ENCODE results near the gene METTL17. TPM values are rescaled to one million over a fixed set of nuclear protein-coding genes. Genes with fewer than 3 reads are reported as not detected.

Gene METTL17
- total and polyA plus RNA-seq, 2 of the 13 experiments (the other 11 are each of a cell fraction or from before 2014, with no cell fraction given), result 122 to 199 TPM

DNA sequence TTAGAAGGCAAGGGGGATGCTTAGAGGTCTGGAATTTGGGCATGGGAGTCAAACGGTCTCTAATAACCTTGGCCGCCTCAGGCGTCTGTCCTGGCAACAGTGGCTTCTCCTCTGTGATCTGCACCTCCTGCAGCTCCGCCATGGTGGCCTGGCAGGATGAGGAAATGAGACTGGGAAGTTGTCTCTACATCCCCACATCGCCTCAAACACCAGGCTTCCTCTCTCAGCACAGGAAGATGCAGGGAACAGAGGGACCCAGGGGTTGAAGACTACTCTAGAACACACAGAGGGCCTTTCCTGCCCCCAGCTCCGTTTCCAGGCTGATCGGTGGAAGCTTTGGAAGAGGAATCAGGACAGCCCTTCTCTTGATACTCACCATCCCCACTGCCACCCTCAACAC is 33.4 kb downstream of the METTL17 start (continued):
- TF ChIP-seq SRF (IDR thresholded peaks at IDR 0.05; ENCODE audit: low read depth, low read length) (no peak), MTF1 (CRISPR knock-in tag; IDR thresholded peaks at IDR 0.05) (no peak), ZNF468 (CRISPR knock-in tag; IDR thresholded peaks at IDR 0.05) (no peak), NAIF1 (CRISPR knock-in tag; IDR thresholded peaks at IDR 0.05; ENCODE audit: borderline replicate concordance) (no peak), IKZF1 (IDR thresholded peaks at IDR 0.05) (no peak), ZKSCAN5 (CRISPR knock-in tag; IDR thresholded peaks at IDR 0.05) (no peak), NFKB2 (CRISPR knock-in tag; IDR thresholded peaks at IDR 0.05; ENCODE audit: borderline replicate concordance) (no peak)
- TF ChIP-seq, protein P1, sequence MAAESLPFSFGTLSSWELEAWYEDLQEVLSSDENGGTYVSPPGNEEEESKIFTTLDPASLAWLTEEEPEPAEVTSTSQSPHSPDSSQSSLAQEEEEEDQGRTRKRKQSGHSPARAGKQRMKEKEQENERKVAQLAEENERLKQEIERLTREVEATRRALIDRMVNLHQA (CRISPR knock-in tag; IDR thresholded peaks at IDR 0.05), result no peak
- TF ChIP-seq, protein P2, sequence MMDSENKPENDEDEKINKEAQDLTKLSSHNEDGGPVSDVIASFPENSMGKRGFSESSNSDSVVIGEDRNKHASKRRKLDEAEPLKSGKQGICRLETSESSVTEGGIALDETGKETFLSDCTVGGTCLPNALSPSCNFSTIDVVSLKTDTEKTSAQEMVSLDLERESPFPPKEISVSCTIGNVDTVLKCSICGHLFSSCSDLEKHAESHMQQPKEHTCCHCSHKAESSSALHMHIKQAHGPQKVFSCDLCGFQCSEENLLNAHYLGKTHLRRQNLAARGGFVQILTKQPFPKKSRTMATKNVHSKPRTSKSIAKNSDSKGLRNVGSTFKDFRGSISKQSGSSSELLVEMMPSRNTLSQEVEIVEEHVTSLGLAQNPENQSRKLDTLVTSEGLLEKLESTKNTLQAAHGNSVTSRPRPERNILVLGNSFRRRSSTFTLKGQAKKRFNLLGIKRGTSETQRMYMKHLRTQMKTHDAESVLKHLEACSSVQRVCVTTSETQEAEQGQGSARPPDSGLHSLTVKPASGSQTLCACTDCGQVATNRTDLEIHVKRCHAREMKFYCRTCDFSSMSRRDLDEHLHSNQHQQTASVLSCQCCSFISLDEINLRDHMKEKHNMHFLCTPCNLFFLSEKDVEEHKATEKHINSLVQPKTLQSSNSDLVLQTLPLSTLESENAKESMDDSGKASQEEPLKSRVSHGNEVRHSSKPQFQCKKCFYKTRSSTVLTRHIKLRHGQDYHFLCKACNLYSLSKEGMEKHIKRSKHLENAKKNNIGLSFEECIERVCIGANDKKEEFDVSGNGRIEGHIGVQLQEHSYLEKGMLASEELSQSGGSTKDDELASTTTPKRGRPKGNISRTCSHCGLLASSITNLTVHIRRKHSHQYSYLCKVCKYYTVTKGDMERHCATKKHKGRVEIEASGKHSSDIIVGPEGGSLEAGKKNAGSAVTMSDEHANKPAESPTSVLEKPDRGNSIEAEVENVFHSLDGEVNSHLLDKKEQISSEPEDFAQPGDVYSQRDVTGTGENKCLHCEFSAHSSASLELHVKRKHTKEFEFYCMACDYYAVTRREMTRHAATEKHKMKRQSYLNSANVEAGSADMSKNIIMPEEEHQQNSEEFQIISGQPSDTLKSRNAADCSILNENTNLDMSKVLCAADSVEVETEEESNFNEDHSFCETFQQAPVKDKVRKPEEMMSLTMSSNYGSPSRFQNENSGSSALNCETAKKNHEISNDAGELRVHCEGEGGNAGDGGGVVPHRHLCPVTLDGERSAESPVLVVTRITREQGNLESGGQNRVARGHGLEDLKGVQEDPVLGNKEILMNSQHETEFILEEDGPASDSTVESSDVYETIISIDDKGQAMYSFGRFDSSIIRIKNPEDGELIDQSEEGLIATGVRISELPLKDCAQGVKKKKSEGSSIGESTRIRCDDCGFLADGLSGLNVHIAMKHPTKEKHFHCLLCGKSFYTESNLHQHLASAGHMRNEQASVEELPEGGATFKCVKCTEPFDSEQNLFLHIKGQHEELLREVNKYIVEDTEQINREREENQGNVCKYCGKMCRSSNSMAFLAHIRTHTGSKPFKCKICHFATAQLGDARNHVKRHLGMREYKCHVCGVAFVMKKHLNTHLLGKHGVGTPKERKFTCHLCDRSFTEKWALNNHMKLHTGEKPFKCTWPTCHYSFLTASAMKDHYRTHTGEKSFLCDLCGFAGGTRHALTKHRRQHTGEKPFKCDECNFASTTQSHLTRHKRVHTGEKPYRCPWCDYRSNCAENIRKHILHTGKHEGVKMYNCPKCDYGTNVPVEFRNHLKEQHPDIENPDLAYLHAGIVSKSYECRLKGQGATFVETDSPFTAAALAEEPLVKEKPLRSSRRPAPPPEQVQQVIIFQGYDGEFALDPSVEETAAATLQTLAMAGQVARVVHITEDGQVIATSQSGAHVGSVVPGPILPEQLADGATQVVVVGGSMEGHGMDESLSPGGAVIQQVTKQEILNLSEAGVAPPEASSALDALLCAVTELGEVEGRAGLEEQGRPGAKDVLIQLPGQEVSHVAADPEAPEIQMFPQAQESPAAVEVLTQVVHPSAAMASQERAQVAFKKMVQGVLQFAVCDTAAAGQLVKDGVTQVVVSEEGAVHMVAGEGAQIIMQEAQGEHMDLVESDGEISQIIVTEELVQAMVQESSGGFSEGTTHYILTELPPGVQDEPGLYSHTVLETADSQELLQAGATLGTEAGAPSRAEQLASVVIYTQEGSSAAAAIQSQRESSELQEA (CRISPR knock-in tag; IDR thresholded peaks at IDR 0.05; ENCODE audit: not compliant biosample characterization), result no peak
- TF ChIP-seq, protein P3, sequence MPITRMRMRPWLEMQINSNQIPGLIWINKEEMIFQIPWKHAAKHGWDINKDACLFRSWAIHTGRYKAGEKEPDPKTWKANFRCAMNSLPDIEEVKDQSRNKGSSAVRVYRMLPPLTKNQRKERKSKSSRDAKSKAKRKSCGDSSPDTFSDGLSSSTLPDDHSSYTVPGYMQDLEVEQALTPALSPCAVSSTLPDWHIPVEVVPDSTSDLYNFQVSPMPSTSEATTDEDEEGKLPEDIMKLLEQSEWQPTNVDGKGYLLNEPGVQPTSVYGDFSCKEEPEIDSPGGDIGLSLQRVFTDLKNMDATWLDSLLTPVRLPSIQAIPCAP (CRISPR knock-in tag; IDR thresholded peaks at IDR 0.05; ENCODE audit: low read depth), result no peak

Measured in HepG2 (cell line).